ENCODE results near the gene DDHD1.

DDHD1 gene

GRCh38 chr14:53047307-53048069 lies 105.6 kb downstream of the DDHD1 start:
- DNase-seq = peak; percentile 72
- Histone ChIP-seq H3K18ac (ENCODE audit: low read depth in 1 of 2, low read length in 2 of 2) (no peak overlapping the region), H2AK5ac (ENCODE audit: low read length, severe bottlenecking) (no peak overlapping the region), H2BK15ac (ENCODE audit: low read depth, poor library complexity, severe bottlenecking) (no peak overlapping the region), H3K36me3 (ENCODE audit: control insufficient read depth in 1 of 2, insufficient read depth in 2 of 2, low read depth in 1 of 2, low read length in 2 of 2) (peaks cover 0 to 61% of the 10 kb centered on the region in 2 experiments), H2AFZ (ENCODE audit: low read depth, low read length) (no peak overlapping the region), H3K9ac (ENCODE audit: low read length) (no peak overlapping the region), H2BK120ac (ENCODE audit: low read depth, low read length) (no peak overlapping the region), H4K91ac (ENCODE audit: low read length) (no peak overlapping the region), H2BK12ac (ENCODE audit: low read length in 2 of 2) (no peak overlapping the region), H3K27me3 (ENCODE audit: control insufficient read depth in 1 of 2, insufficient read depth in 1 of 2, low read length in 2 of 2) (no peaks in the 10 kb centered on the region), H2BK5ac (ENCODE audit: low read depth, low read length, poor library complexity, severe bottlenecking) (no peak overlapping the region), H3K27ac (ENCODE audit: low read length, poor library complexity, severe bottlenecking) (no peak overlapping the region), H4K8ac (ENCODE audit: low read length) (no peak overlapping the region), H3K14ac (ENCODE audit: low read length in 2 of 2) (no peak overlapping the region), H3K4ac (ENCODE audit: low read depth in 1 of 2, low read length in 2 of 2) (no peak overlapping the region), H3K4me2 (ENCODE audit: low read length, poor library complexity, severe bottlenecking) (no peak overlapping the region), H3K9me3 (ENCODE audit: control insufficient read depth, low read length) (no peaks in the 10 kb centered on the region), H3K4me1 (ENCODE audit: control insufficient read depth, insufficient read depth, low read depth, low read length) (no peaks in the 10 kb centered on the region), H3K23ac (ENCODE audit: low read length in 2 of 2) (no peak overlapping the region), H3K4me3 (ENCODE audit: insufficient read depth in 1 of 2, low read depth in 1 of 2, low read length in 2 of 2) (no peak overlapping the region), H3K79me1 (replicated peaks; ENCODE audit: low read length, poor library complexity, severe bottlenecking) (no peaks in the 10 kb centered on the region)
- 56% methylated on average over 1 of the region's 5 CpGs for WGBS

GRCh38 chr14:53044486-53044885 lies 108.6 kb downstream of the DDHD1 start:
- H3K4me3 ChIP-seq (ENCODE audit: insufficient read depth in 1 of 2, low read depth in 1 of 2, low read length in 2 of 2) = no peak overlapping the region
- H2AK5ac ChIP-seq (ENCODE audit: low read length, severe bottlenecking) = no peak overlapping the region
- peak overlapping the region; percentile 3 for H3K27ac ChIP-seq (ENCODE audit: low read length, poor library complexity, severe bottlenecking)
- H3K9ac ChIP-seq (ENCODE audit: low read length) = peak overlapping the region; percentile 29
- H3K4ac ChIP-seq (ENCODE audit: low read depth in 1 of 2, low read length in 2 of 2) = no peak overlapping the region
- peak; percentile 70 for DNase-seq
- no peak overlapping the region for H3K4me2 ChIP-seq (ENCODE audit: low read length, poor library complexity, severe bottlenecking)
- no peaks in the 10 kb centered on the region for H3K79me1 ChIP-seq (replicated peaks; ENCODE audit: low read length, poor library complexity, severe bottlenecking)
- 100% methylated on average over 2 of the region's 2 CpGs for WGBS
- no peak overlapping the region for H2BK5ac ChIP-seq (ENCODE audit: low read depth, low read length, poor library complexity, severe bottlenecking)
- H3K4me1 ChIP-seq (ENCODE audit: control insufficient read depth, insufficient read depth, low read depth, low read length) = no peaks in the 10 kb centered on the region
- no peak overlapping the region for H2BK15ac ChIP-seq (ENCODE audit: low read depth, poor library complexity, severe bottlenecking)
- H3K23ac ChIP-seq (ENCODE audit: low read length in 2 of 2) = no peak overlapping the region
- peaks cover 0 to 59% of the 10 kb centered on the region in 2 experiments for H3K36me3 ChIP-seq (ENCODE audit: control insufficient read depth in 1 of 2, insufficient read depth in 2 of 2, low read depth in 1 of 2, low read length in 2 of 2)
- no peak overlapping the region for H4K8ac ChIP-seq (ENCODE audit: low read length)
- H3K27me3 ChIP-seq (ENCODE audit: control insufficient read depth in 1 of 2, insufficient read depth in 1 of 2, low read length in 2 of 2) = no peaks in the 10 kb centered on the region
- H3K9me3 ChIP-seq (ENCODE audit: control insufficient read depth, low read length) = no peaks in the 10 kb centered on the region
- H4K91ac ChIP-seq (ENCODE audit: low read length) = no peak overlapping the region
- H2BK12ac ChIP-seq (ENCODE audit: low read length in 2 of 2) = no peak overlapping the region
- H2AFZ ChIP-seq (ENCODE audit: low read depth, low read length) = no peak overlapping the region
- H3K14ac ChIP-seq (ENCODE audit: low read length in 2 of 2) = no peak overlapping the region
- H3K18ac ChIP-seq (ENCODE audit: low read depth in 1 of 2, low read length in 2 of 2) = no peak overlapping the region
- H2BK120ac ChIP-seq (ENCODE audit: low read depth, low read length) = no peak overlapping the region

GRCh38 chr14:53043027-53043581 lies 110.0 kb downstream of the DDHD1 start:
- peak overlapping the region in 1 of 2 experiments; percentile 31 for H3K4me3 ChIP-seq (ENCODE audit: insufficient read depth in 1 of 2, low read depth in 1 of 2, low read length in 2 of 2)

GRCh38 chr14:53042480-53042879 lies 110.6 kb downstream of the DDHD1 start:
- Histone ChIP-seq H4K91ac (ENCODE audit: low read length) (no peak overlapping the region), H3K14ac (ENCODE audit: low read length in 2 of 2) (no peak overlapping the region), H3K79me1 (replicated peaks; ENCODE audit: low read length, poor library complexity, severe bottlenecking) (no peaks in the 10 kb centered on the region), H3K36me3 (ENCODE audit: control insufficient read depth in 1 of 2, insufficient read depth in 2 of 2, low read depth in 1 of 2, low read length in 2 of 2) (peaks cover 0 to 72% of the 10 kb centered on the region in 2 experiments), H4K8ac (ENCODE audit: low read length) (no peak overlapping the region), H2AK5ac (ENCODE audit: low read length, severe bottlenecking) (no peak overlapping the region), H3K9me3 (ENCODE audit: control insufficient read depth, low read length) (no peaks in the 10 kb centered on the region), H3K18ac (ENCODE audit: low read depth in 1 of 2, low read length in 2 of 2) (no peak overlapping the region), H3K4me3 (ENCODE audit: insufficient read depth in 1 of 2, low read depth in 1 of 2, low read length in 2 of 2) (peak overlapping the region in 1 of 2 experiments; percentile 31), H2BK5ac (ENCODE audit: low read depth, low read length, poor library complexity, severe bottlenecking) (no peak overlapping the region), H3K4me2 (ENCODE audit: low read length, poor library complexity, severe bottlenecking) (no peak overlapping the region), H3K23ac (ENCODE audit: low read length in 2 of 2) (no peak overlapping the region), H3K27me3 (ENCODE audit: control insufficient read depth in 1 of 2, insufficient read depth in 1 of 2, low read length in 2 of 2) (no peaks in the 10 kb centered on the region), H3K27ac (ENCODE audit: low read length, poor library complexity, severe bottlenecking) (no peak overlapping the region), H3K4ac (ENCODE audit: low read depth in 1 of 2, low read length in 2 of 2) (no peak overlapping the region), H2BK120ac (ENCODE audit: low read depth, low read length) (no peak overlapping the region), H2BK12ac (ENCODE audit: low read length in 2 of 2) (no peak overlapping the region), H3K9ac (ENCODE audit: low read length) (peak overlapping the region; percentile 72), H2BK15ac (ENCODE audit: low read depth, poor library complexity, severe bottlenecking) (no peak overlapping the region), H2AFZ (ENCODE audit: low read depth, low read length) (no peak overlapping the region), H3K4me1 (ENCODE audit: control insufficient read depth, insufficient read depth, low read depth, low read length) (no peaks in the 10 kb centered on the region)
- 90% methylated on average over 2 of the region's 4 CpGs for WGBS
- peak; percentile 47 for DNase-seq

More at GRCh38 chr14:53043027-53043581, 110.0 kb downstream of the DDHD1 start:
- Histone ChIP-seq H4K91ac (ENCODE audit: low read length) (no peak overlapping the region), H2BK5ac (ENCODE audit: low read depth, low read length, poor library complexity, severe bottlenecking) (no peak overlapping the region), H3K23ac (ENCODE audit: low read length in 2 of 2) (no peak overlapping the region), H3K79me1 (replicated peaks; ENCODE audit: low read length, poor library complexity, severe bottlenecking) (no peaks in the 10 kb centered on the region), H4K8ac (ENCODE audit: low read length) (no peak overlapping the region), H3K36me3 (ENCODE audit: control insufficient read depth in 1 of 2, insufficient read depth in 2 of 2, low read depth in 1 of 2, low read length in 2 of 2) (peaks cover 0 to 67% of the 10 kb centered on the region in 2 experiments), H3K18ac (ENCODE audit: low read depth in 1 of 2, low read length in 2 of 2) (no peak overlapping the region), H3K4me1 (ENCODE audit: control insufficient read depth, insufficient read depth, low read depth, low read length) (no peaks in the 10 kb centered on the region), H2BK120ac (ENCODE audit: low read depth, low read length) (no peak overlapping the region), H2BK15ac (ENCODE audit: low read depth, poor library complexity, severe bottlenecking) (no peak overlapping the region), H2BK12ac (ENCODE audit: low read length in 2 of 2) (no peak overlapping the region), H3K14ac (ENCODE audit: low read length in 2 of 2) (no peak overlapping the region), H3K4ac (ENCODE audit: low read depth in 1 of 2, low read length in 2 of 2) (no peak overlapping the region), H3K4me2 (ENCODE audit: low read length, poor library complexity, severe bottlenecking) (no peak overlapping the region), H3K9me3 (ENCODE audit: control insufficient read depth, low read length) (no peaks in the 10 kb centered on the region), H3K9ac (ENCODE audit: low read length) (peak overlapping the region; percentile 72), H2AK5ac (ENCODE audit: low read length, severe bottlenecking) (no peak overlapping the region), H3K27ac (ENCODE audit: low read length, poor library complexity, severe bottlenecking) (no peak overlapping the region), H3K27me3 (ENCODE audit: control insufficient read depth in 1 of 2, insufficient read depth in 1 of 2, low read length in 2 of 2) (no peaks in the 10 kb centered on the region), H2AFZ (ENCODE audit: low read depth, low read length) (no peak overlapping the region)
- peak; percentile 85 for DNase-seq
- WGBS = 80% methylated on average over 7 of the region's 7 CpGs
